IMR-90 (cell line): ENCODE results near the gene DOK6. TPM values are rescaled to one million over a fixed set of nuclear protein-coding genes. Genes with fewer than 3 reads are reported as not detected.

Source experiments
- ATAC-seq: fragments of 200-7000 bp; cut with Tn5 transposase; 2 replicates; pipeline ENCODE4 v1.9.1; 2020; ENCODE audit warnings: low read depth, mild to moderate bottlenecking, moderate library complexity
- BruUV-seq: library from RNA; stranded (reverse); fragments of 400-500 nt; replicated peaks from 2 replicates; lab custom pipeline; 2021; lab: Mats Ljungman, UMichigan
- CTCF ChIA-PET: fragments of 300-600 bp; formaldehyde crosslinking; extraction: SDS; loops from one replicate; lab custom pipeline; 2021; ENCODE audit warnings: antibody characterized with exemption; lab: Yijun Ruan, JAX
- POLR2A ChIA-PET: fragments of 300-600 bp; sonication (Branson Sonifier 250); formaldehyde crosslinking; loops from one replicate; lab custom pipeline; 2022; ENCODE audit warnings: antibody characterized with exemption; ENCODE audit not compliant: unreplicated experiment; lab: Charles Lee
- DNase-seq: peaks from one replicate; pipeline ENCODE4 v3.0.0; 2013
- H2AFZ ChIP-seq: replicated peaks from 2 replicates; pipeline ENCODE3; 2013; ENCODE audit warnings: low read length, mild to moderate bottlenecking; ENCODE audit not compliant: poor library complexity
- H2AK5ac ChIP-seq: 2 replicates; pipeline ENCODE4 v1.6.1; 2013; ENCODE audit warnings: low read depth, low read length, inconsistent platforms
- H2AK9ac ChIP-seq: replicated peaks from 2 replicates; pipeline ENCODE3; 2013; ENCODE audit warnings: mild to moderate bottlenecking, low read depth, low read length, moderate library complexity; ENCODE audit not compliant: poor library complexity
- H2BK120ac ChIP-seq: 2 replicates; pipeline ENCODE4 v1.6.1; 2013; ENCODE audit warnings: low read depth, low read length, inconsistent platforms
- H2BK15ac ChIP-seq: 3 replicates; pipeline ENCODE4 v1.6.1; 2013; ENCODE audit warnings: low read depth, low read length, inconsistent platforms
- H2BK20ac ChIP-seq: 2 replicates; pipeline ENCODE4 v1.6.1; 2013; ENCODE audit warnings: low read depth, mild to moderate bottlenecking, inconsistent platforms, low read length, moderate library complexity
- H2BK5ac ChIP-seq: 2 replicates; pipeline ENCODE4 v1.6.1; 2013; ENCODE audit warnings: mild to moderate bottlenecking, low read depth, low read length, inconsistent platforms; ENCODE audit not compliant: poor library complexity, severe bottlenecking
- H3K14ac ChIP-seq: replicated peaks from 2 replicates; pipeline ENCODE4 v1.6.1; 2013; ENCODE audit warnings: low read depth, low read length, inconsistent platforms
- H3K18ac ChIP-seq: 2 replicates; pipeline ENCODE4 v1.6.1; 2013; ENCODE audit warnings: low read depth, low read length, control low read depth
- H3K23ac ChIP-seq: 2 replicates; pipeline ENCODE4 v1.6.1; 2013; ENCODE audit warnings: low read depth, low read length, inconsistent platforms
- H3K27ac ChIP-seq: 2 replicates; pipeline ENCODE4 v1.5.1; 2013; ENCODE audit warnings: mild to moderate bottlenecking, control low read depth, low read length; ENCODE audit not compliant: insufficient read depth
- H3K27me3 ChIP-seq: 2 replicates; pipeline ENCODE4 v1.6.1; 2013; ENCODE audit warnings: low read length; ENCODE audit not compliant: control insufficient read depth, insufficient read depth
- H3K36me3 ChIP-seq: 2 replicates; pipeline ENCODE4 v1.6.1; 2013; ENCODE audit warnings: low read length, mixed read lengths; ENCODE audit not compliant: control insufficient read depth, insufficient read depth
- H3K4ac ChIP-seq: 2 replicates; pipeline ENCODE4 v1.6.1; 2013; ENCODE audit warnings: low read depth, low read length, inconsistent platforms
- H3K4me1 ChIP-seq: 2 replicates; pipeline ENCODE4 v1.6.1; 2013; ENCODE audit warnings: low read length, mixed read lengths; ENCODE audit not compliant: control insufficient read depth, insufficient read depth
- H3K4me2 ChIP-seq: 2 replicates; pipeline ENCODE4 v1.6.1; 2013; ENCODE audit warnings: low read depth, mild to moderate bottlenecking, control low read depth, low read length, moderate library complexity
- H3K4me3 ChIP-seq: 2 replicates; pipeline ENCODE4 v1.5.1; 2013; ENCODE audit warnings: low read depth, mild to moderate bottlenecking, control low read depth, low read length, moderate library complexity; ENCODE audit not compliant: insufficient read depth
- H3K56ac ChIP-seq: 2 replicates; pipeline ENCODE4 v1.6.1; 2013; ENCODE audit warnings: low read length, inconsistent platforms; ENCODE audit not compliant: insufficient read depth; ENCODE audit errors: extremely low read depth
- H3K79me1 ChIP-seq, 2 experiments: 2 replicates each; pipeline ENCODE4 v1.6.1; 2013; ENCODE audit warnings: low read length in 2 of 2, inconsistent platforms in 1 of 2, low read depth in 1 of 2
- H3K9ac ChIP-seq: 2 replicates; pipeline ENCODE4 v1.6.1; 2013; ENCODE audit warnings: low read depth, low read length, control low read depth
- H3K9me1 ChIP-seq: 2 replicates; pipeline ENCODE4 v1.6.1; 2013; ENCODE audit warnings: low read length, inconsistent platforms; ENCODE audit not compliant: insufficient read depth
- H3K9me3 ChIP-seq: 2 replicates; pipeline ENCODE4 v1.6.1; 2013; ENCODE audit warnings: low read length; ENCODE audit not compliant: control insufficient read depth, insufficient read depth
- H4K20me1 ChIP-seq: 2 replicates; pipeline ENCODE4 v1.6.1; 2013; ENCODE audit warnings: low read length, inconsistent platforms; ENCODE audit not compliant: insufficient read depth
- H4K5ac ChIP-seq: 2 replicates; pipeline ENCODE4 v1.6.1; 2013; ENCODE audit warnings: mild to moderate bottlenecking, low read depth, low read length, control low read depth
- H4K8ac ChIP-seq, 2 experiments: 2 replicates each; pipeline ENCODE4 v1.6.1; 2013; ENCODE audit warnings: low read depth in 2 of 2, low read length in 2 of 2, control low read depth in 1 of 2, inconsistent platforms in 1 of 2
- H4K91ac ChIP-seq: 2 replicates; pipeline ENCODE4 v1.6.1; 2013; ENCODE audit warnings: low read depth, low read length, inconsistent platforms; ENCODE audit not compliant: insufficient read depth
- BHLHE40 ChIP-seq: fragments of 150-350 bp; IDR thresholded peaks from 2 replicates; pipeline ENCODE4 v1.6.1; 2016; ENCODE audit warnings: mild to moderate bottlenecking, low read depth, low read length
- CEBPB ChIP-seq: IDR thresholded peaks from 2 replicates; pipeline ENCODE4 v1.6.1; 2012; ENCODE audit warnings: low read depth, low read length, improper control_type of control experiment
- CHD1 ChIP-seq: IDR thresholded peaks from 2 replicates; pipeline ENCODE4 v1.6.1; 2012; ENCODE audit warnings: low read depth, low read length, improper control_type of control experiment
- CTCF ChIP-seq: conservative IDR thresholded peaks from 2 replicates; pipeline ENCODE4 v1.5.1; 2012; ENCODE audit warnings: mild to moderate bottlenecking, low read depth, low read length, improper control_type of control experiment
- FOS ChIP-seq: fragments of 150-350 bp; IDR thresholded peaks from 2 replicates; pipeline ENCODE4 v1.6.1; 2016; ENCODE audit warnings: low read depth, low read length
- MAFK ChIP-seq: IDR thresholded peaks from 2 replicates; pipeline ENCODE4 v1.6.1; 2012; ENCODE audit warnings: low read depth, low read length, improper control_type of control experiment
- MAZ ChIP-seq: IDR thresholded peaks from 2 replicates; pipeline ENCODE4 v1.6.1; 2012; ENCODE audit warnings: low read depth, mild to moderate bottlenecking, low read length, improper control_type of control experiment, moderate library complexity, borderline replicate concordance
- MXI1 ChIP-seq: IDR thresholded peaks from 2 replicates; pipeline ENCODE4 v1.6.1; 2012; ENCODE audit warnings: low read depth, mild to moderate bottlenecking, low read length, moderate library complexity, borderline replicate concordance
- NFE2L2 ChIP-seq: fragments of 150-350 bp; IDR thresholded peaks from 2 replicates; pipeline ENCODE4 v1.6.1; 2016; ENCODE audit warnings: low read depth, mild to moderate bottlenecking, low read length
- POLR2A ChIP-seq: IDR thresholded peaks from 2 replicates; pipeline ENCODE4 v1.6.1; 2012; ENCODE audit warnings: mild to moderate bottlenecking, low read depth, low read length
- RAD21 ChIP-seq: IDR thresholded peaks from 2 replicates; pipeline ENCODE4 v1.6.1; 2012; ENCODE audit warnings: low read length, improper control_type of control experiment
- RCOR1 ChIP-seq: IDR thresholded peaks from 2 replicates; pipeline ENCODE4 v1.6.1; 2012; ENCODE audit warnings: mild to moderate bottlenecking, low read length, improper control_type of control experiment; ENCODE audit not compliant: insufficient replicate concordance
- RFX5 ChIP-seq: IDR thresholded peaks from 2 replicates; pipeline ENCODE4 v1.8.0; 2012; ENCODE audit warnings: low read depth, mild to moderate bottlenecking, low read length, moderate library complexity
- SMC3 ChIP-seq: fragments of 150-350 bp; IDR thresholded peaks from 2 replicates; pipeline ENCODE4 v1.6.1; 2016; ENCODE audit warnings: low read depth, mild to moderate bottlenecking, antibody characterized with exemption, low read length, moderate library complexity
- USF2 ChIP-seq: fragments of 150-350 bp; IDR thresholded peaks from 2 replicates; pipeline ENCODE4 v1.6.1; 2017; ENCODE audit warnings: mild to moderate bottlenecking, antibody characterized with exemption, low read length, low read depth
- WGBS, 2 experiments: methylation state at CpG; one replicate each; pipeline versions ENCODE4 v1.1.5 to v1.1.7; 2013; ENCODE audit warnings: missing lambda C conversion rate in 2 of 2; ENCODE audit not compliant: insufficient read length in 1 of 2; ENCODE audit errors: extremely low coverage in 2 of 2; 5-methylcytosine and 5-hydroxymethylcytosine counted together
- dilution Hi-C: fragments of 300-500 bp; cut with HindIII; formaldehyde crosslinking; loops from one replicate; pipeline ENCODE4 v1.14.3; 2018; ENCODE audit warnings: low sequenced_read_pairs; ENCODE audit not compliant: unreplicated experiment
- in situ Hi-C: fragments of 300-500 bp; cut with MboI; formaldehyde crosslinking; loops from 3 replicates; pipeline ENCODE4 v1.14.3; 2019; ENCODE audit warnings: low sequenced_read_pairs, inconsistent platforms, mixed read lengths
- intact Hi-C: fragments of 100-400 bp; cut with micrococcal nuclease; formaldehyde crosslinking; loops from 2 replicates; pipeline ENCODE4 v1.10.0; 2022
- polyA plus RNA-seq, 3 experiments: library from polyadenylated mRNA; depleted of rRNA; stranded (reverse); fragments of >200 nt; gene quantifications; 2 replicates each; pipeline ENCODE4 v1.2.3, GENCODE V29; 2012; ENCODE audit warnings: low replicate concordance in 1 of 3
- total RNA-seq: library from RNA; depleted of rRNA; stranded (reverse); fragments of >200 nt; gene quantifications from 2 replicates; pipeline ENCODE4 v1.2.3, GENCODE V29; 2012
- TF ChIP-seq, protein P1 (sequence below): fragments of 150-350 bp; IDR thresholded peaks from 2 replicates; pipeline ENCODE4 v1.6.1; 2016; ENCODE audit warnings: low read depth, mild to moderate bottlenecking, low read length, moderate library complexity, borderline replicate concordance

DOK6 gene
- total and polyA plus RNA-seq, 2 of the 4 experiments (the other 2 are of a cell fraction): 1.9 to 2.7 TPM

- no peak overlapping the region for H2BK15ac ChIP-seq
- peak; percentile 66 for DNase-seq
- H3K36me3 ChIP-seq: no peaks in the 10 kb centered on the region
- H3K9me1 ChIP-seq: 0 out of 2 replicates have a peak, but pooled peaks cover 2% of the 10 kb centered on the region
- WGBS, 2 experiments: 59% methylated on average over 5 of the region's 6 CpGs; no CpG with 5 or more reads in 1 of the 2 experiments
- ChIA-PET POLR2A (no interaction called here), CTCF (no interaction called here)
- H2AK5ac ChIP-seq: no peak overlapping the region
- peak; percentile 38 for ATAC-seq
- no peak overlapping the region for H2BK120ac ChIP-seq
- H3K4ac ChIP-seq: no peak overlapping the region
- H3K23ac ChIP-seq: no peak overlapping the region
- BruUV-seq: no TSS peak
- H3K14ac ChIP-seq: no peak overlapping the region
- H2BK20ac ChIP-seq: no peak overlapping the region
- H3K79me1 ChIP-seq: no peaks in the 10 kb centered on the region
- H2AK9ac ChIP-seq: no peak overlapping the region
- H4K91ac ChIP-seq: no peak overlapping the region
- H3K4me1 ChIP-seq: peaks cover 4% of the 10 kb centered on the region
- H2BK5ac ChIP-seq: peak overlapping the region; percentile 17
- H3K27me3 ChIP-seq: no peaks in the 10 kb centered on the region
- no peak overlapping the region for H3K4me2 ChIP-seq
- TF ChIP-seq CHD1 (no peak), USF2 (no peak), MAZ (no peak), CEBPB (no peak), FOS (no peak), POLR2A (no peak), BHLHE40 (no peak), RFX5 (no peak), NFE2L2 (no peak), CTCF (no peak), RCOR1 (no peak), RAD21 (no peak), SMC3 (no peak), MXI1 (no peak), MAFK (no peak)
- TF ChIP-seq, protein P1, sequence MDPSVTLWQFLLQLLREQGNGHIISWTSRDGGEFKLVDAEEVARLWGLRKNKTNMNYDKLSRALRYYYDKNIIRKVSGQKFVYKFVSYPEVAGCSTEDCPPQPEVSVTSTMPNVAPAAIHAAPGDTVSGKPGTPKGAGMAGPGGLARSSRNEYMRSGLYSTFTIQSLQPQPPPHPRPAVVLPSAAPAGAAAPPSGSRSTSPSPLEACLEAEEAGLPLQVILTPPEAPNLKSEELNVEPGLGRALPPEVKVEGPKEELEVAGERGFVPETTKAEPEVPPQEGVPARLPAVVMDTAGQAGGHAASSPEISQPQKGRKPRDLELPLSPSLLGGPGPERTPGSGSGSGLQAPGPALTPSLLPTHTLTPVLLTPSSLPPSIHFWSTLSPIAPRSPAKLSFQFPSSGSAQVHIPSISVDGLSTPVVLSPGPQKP: no peak
- peak overlapping the region; percentile 16; the same call in 1 of the 2 replicates for H3K18ac ChIP-seq
- H3K9ac ChIP-seq: no peak overlapping the region
- intact Hi-C loops (loop anchor here (10.0 kb wide), 1 partner anchor 317 kb away; no protein-coding TSS in a partner anchor), in situ Hi-C loops (no loop called here), dilution Hi-C loops (no loop called here)
- no peaks in the 10 kb centered on the region for H3K9me3 ChIP-seq
- peak overlapping the region; percentile 21 for H2AFZ ChIP-seq
- peak overlapping the region; percentile 18; the same call in 1 of the 2 replicates for H4K5ac ChIP-seq
- no peaks in the 10 kb centered on the region for H4K20me1 ChIP-seq
- H4K8ac ChIP-seq: no peak overlapping the region
- H3K27ac ChIP-seq: no peak overlapping the region
- H3K4me3 ChIP-seq: no peak overlapping the region
- no peak overlapping the region for H3K56ac ChIP-seq
Measured at GRCh38 chr18:69757733-69758132, 357.0 kb downstream of the DOK6 start.
